ENCODE data around the gene DMXL2. TPM values are rescaled to one million over a fixed set of nuclear protein-coding genes. Genes with fewer than 3 reads are reported as not detected.
A peak's percentile ranks its signal among the peaks of the same experiment; 100 is the strongest.

DMXL2 gene
- total and polyA plus RNA-seq, 12 donors, result 4.5 to 18.6 (median 6.9) TPM

DNA sequence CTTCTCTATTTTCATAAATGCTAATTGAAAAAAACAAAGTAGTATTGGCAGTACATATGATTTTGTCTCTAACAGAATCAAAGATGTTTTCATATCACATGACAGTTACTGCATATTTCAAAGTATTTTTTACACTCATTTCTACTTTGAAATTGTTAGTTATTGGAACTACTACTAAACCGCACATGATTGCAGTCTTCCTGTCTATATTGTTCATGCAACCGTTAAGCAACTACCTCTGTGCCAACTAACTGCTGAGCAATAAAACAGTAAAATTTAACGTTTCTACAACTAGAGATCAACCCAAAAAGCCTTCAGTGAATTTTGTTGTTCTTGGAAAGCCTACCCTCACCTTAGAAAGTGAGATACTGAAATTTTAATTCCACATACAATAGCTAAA, 64.2 kb downstream of the DMXL2 start:
- intact Hi-C loops (cut with DNase I), result no loop called here
- DNase-seq, result no peak
- no peaks in the 10 kb centered on the region for H3K27me3 ChIP-seq
- no peaks in the 10 kb centered on the region for H3K9me3 ChIP-seq
- no peak overlapping the region for H3K4me3 ChIP-seq
- TF ChIP-seq, protein P1, sequence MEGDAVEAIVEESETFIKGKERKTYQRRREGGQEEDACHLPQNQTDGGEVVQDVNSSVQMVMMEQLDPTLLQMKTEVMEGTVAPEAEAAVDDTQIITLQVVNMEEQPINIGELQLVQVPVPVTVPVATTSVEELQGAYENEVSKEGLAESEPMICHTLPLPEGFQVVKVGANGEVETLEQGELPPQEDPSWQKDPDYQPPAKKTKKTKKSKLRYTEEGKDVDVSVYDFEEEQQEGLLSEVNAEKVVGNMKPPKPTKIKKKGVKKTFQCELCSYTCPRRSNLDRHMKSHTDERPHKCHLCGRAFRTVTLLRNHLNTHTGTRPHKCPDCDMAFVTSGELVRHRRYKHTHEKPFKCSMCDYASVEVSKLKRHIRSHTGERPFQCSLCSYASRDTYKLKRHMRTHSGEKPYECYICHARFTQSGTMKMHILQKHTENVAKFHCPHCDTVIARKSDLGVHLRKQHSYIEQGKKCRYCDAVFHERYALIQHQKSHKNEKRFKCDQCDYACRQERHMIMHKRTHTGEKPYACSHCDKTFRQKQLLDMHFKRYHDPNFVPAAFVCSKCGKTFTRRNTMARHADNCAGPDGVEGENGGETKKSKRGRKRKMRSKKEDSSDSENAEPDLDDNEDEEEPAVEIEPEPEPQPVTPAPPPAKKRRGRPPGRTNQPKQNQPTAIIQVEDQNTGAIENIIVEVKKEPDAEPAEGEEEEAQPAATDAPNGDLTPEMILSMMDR (IDR thresholded peaks at IDR 0.05), result no peak
- no peak for ATAC-seq
- WGBS, 2 donors, result 84 to 87% methylated on average over 3 of the region's 3 CpGs
- no peak overlapping the region for H3K27ac ChIP-seq
- peaks cover 0 to 11% (median 0%) of the 10 kb centered on the region in 9 donors for H3K36me3 ChIP-seq
- peaks cover 0 to 9% (median 0%) of the 10 kb centered on the region in 9 donors for H3K4me1 ChIP-seq

DNA sequence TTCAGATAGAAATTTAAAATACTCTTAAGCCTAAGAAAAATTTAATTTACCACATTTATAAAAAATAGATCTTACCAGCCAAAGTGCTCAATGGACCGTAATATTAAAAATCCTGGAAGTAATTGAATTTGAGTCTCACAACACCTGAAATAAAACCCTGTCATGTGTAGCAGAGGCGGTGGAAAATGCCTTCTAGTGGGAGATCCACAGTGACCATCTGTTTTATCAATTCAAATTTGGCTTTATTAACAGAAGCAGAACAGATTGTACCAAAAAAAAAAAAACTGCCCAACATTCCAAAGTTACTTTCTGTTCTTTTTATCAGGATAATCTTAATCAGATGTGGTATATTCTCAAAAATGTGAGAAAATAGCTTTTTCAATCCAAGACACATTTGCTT, 71.7 kb downstream of the DMXL2 start:
- H3K36me3 ChIP-seq, result peaks cover 0 to 6% (median 0%) of the 10 kb centered on the region in 9 donors
- intact Hi-C loops (cut with DNase I), result no loop called here
- TF ChIP-seq, protein P1 (IDR thresholded peaks at IDR 0.05), result no peak
- H3K27me3 ChIP-seq, result no peaks in the 10 kb centered on the region
- ATAC-seq (no peak), DNase-seq (no peak)
- WGBS, 2 donors, result 76 to 91% methylated on average over 2 of the region's 2 CpGs
- no peak overlapping the region for H3K4me3 ChIP-seq
- H3K9me3 ChIP-seq, result no peaks in the 10 kb centered on the region
- H3K27ac ChIP-seq, result no peak overlapping the region
- no peaks in the 10 kb centered on the region for H3K4me1 ChIP-seq

DNA sequence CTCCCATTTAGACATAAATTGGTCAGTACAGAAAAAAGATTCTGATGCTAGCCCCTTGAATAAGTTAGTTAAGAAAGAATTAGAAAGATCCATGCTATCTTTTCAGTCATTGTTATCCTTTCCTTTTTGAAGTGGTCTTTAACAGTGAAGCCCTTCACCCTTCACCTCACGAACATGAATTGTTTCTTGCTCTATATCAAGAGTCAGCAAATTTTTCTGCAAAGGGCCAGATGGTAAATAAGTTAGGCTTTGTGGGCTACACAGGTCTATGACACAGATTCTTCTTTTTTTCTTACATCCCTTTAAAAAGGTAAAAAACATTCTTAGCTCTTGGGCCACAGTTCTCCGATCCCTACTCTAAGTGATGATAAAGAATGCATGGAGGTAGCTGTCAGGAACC, 74.9 kb downstream of the DMXL2 start:
- ATAC-seq, result no peak
- Histone ChIP-seq H3K36me3 (peaks cover 0 to 24% (median 6%) of the 10 kb centered on the region in 9 donors), H3K27ac (no peak overlapping the region), H3K9me3 (no peaks in the 10 kb centered on the region), H3K4me1 (no peaks in the 10 kb centered on the region), H3K27me3 (no peaks in the 10 kb centered on the region), H3K4me3 (no peak overlapping the region)
- WGBS, 2 donors, result 82 to 83% methylated on average over 2 of the region's 2 CpGs
- TF ChIP-seq, protein P1 (IDR thresholded peaks at IDR 0.05), result no peak
- DNase-seq, result no peak
- intact Hi-C loops (cut with DNase I), result loop anchor here in 1 of 10 donors (10.0 kb wide), 1 partner anchor 63 kb away; no protein-coding TSS in a partner anchor

DNA sequence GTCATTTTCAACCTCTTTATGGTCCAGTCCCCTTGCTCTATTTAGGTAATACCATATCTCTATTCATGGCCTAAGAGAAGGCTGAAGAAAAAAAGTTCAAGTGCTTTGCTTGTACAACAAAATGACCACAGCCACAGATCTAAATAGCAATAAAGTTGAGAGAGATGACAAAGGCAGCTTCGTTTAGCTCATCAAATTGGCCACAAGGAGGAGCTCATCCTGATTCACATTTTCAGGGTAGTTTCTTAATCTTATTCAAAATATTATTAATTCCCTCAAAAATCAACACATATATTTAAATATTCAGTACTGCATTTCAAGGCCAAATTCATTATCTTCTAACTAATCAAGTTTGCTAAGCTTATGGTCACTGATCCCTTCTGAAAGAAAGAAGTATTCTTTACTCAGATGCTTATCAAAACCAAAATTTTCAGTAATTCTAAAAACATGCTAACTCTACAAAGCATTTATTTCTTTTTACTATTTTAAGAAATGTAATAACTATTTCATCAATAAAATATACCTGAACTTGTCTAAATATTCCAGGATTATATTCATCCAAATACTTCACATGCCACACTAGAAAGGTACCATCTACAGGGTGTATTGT, 85.5 kb downstream of the DMXL2 start:
- Histone ChIP-seq H3K27ac (no peak overlapping the region), H3K9me3 (no peaks in the 10 kb centered on the region), H3K36me3 (peaks cover 0 to 62% (median 0%) of the 10 kb centered on the region in 9 donors), H3K4me1 (no peaks in the 10 kb centered on the region), H3K27me3 (no peaks in the 10 kb centered on the region), H3K4me3 (no peak overlapping the region)
- 32 to 34% methylated on average over 1 of the region's 1 CpG for WGBS, 2 donors
- intact Hi-C loops (cut with DNase I), result no loop called here
- ATAC-seq (no peak), DNase-seq (no peak)
- TF ChIP-seq, protein P1 (IDR thresholded peaks at IDR 0.05), result peak in 8 of 9 donors; percentile 5 to 62 (median 36)

Measured in heart right ventricle (tissue), 16 donors.